Measurements from ENCODE around the gene SORBS1.

- TF ChIP-seq CTCF (IDR thresholded peaks at IDR 0.05) (no peak), POLR2A (IDR thresholded peaks at IDR 0.05) (no peak)
Measured at GRCh38 chr10:95289003-95289920, 271.9 kb downstream of the SORBS1 start.
